Tibial artery (tissue), 4 donors: Measurements from ENCODE around the gene ABHD17C.

Source experiments
- DNase-seq, 2 donors: peaks; one replicate each; pipeline ENCODE4 v3.0.0-alpha.2; 2019
- H3K27ac ChIP-seq, 2 donors: fragments of 200-600 bp; sonication (generic) in 1 of 2; 1 replicate in 1 of 2; 2 replicates in 1 of 2; pipeline ENCODE4 v1.5.1; 2018 to 2019; ENCODE audit warnings: mild to moderate bottlenecking in 1 of 2
- H3K27me3 ChIP-seq, 2 donors: fragments of 200-600 bp; sonication (generic) in 1 of 2; one replicate each; pipeline versions ENCODE4 v1.5.1 to v1.6.0; 2016 to 2019
- H3K36me3 ChIP-seq, 3 donors: fragments of 200-600 bp; sonication (generic) in 2 of 3; one replicate each; pipeline ENCODE4 v1.5.1; 2016 to 2019; ENCODE audit warnings: mild to moderate bottlenecking in 2 of 3
- H3K4me1 ChIP-seq, 4 donors: fragments of 200-600 bp; sonication (generic) in 2 of 4; 1 replicate in 3 of 4; 2 replicates in 1 of 4; pipeline ENCODE4 v1.5.1; 2016 to 2019
- H3K4me3 ChIP-seq, 2 donors: fragments of 200-600 bp; sonication (generic) in 1 of 2; 1 replicate in 1 of 2; 2 replicates in 1 of 2; pipeline ENCODE4 v1.5.1; 2018 to 2019; ENCODE audit warnings: mild to moderate bottlenecking in 2 of 2
- H3K9me3 ChIP-seq, 3 donors: fragments of 200-600 bp; sonication (generic) in 1 of 3; one replicate each; pipeline ENCODE4 v1.5.1; 2016 to 2019
- intact Hi-C: fragments of 100-400 bp; cut with DNase I; formaldehyde crosslinking; loops from one replicate; pipeline ENCODE4 v1.15.0; 2023; ENCODE audit warnings: low total_unique reads
- TF ChIP-seq, protein P1 (sequence below), 2 experiments: fragments of 200-600 bp in 1 of 2; fragments of 450-650 bp in 1 of 2; IDR thresholded peaks; one replicate each; pipeline ENCODE4 v1.5.1; 2017 to 2019; ENCODE audit warnings: antibody characterized with exemption in 2 of 2, mild to moderate bottlenecking in 1 of 2, moderate library complexity in 1 of 2

The ABHD17C gene

DNA sequence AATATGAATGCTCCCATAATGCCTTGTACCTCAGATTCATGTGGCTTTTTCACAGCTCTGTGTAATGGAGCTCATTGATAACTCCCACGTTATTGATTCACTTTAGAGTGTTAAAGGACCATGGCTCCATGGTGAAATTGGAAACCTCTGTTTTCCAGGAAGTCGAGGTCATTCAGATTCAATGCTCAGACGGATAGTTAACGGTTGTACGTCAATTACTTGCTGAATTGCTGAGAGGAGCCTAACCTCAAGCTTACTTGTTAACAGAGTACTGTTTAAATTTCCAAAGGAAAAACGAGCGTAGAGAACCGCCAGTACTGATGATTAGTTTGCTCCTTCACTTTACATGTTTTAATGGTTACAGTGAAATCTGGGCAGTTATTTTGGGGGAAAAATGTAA lies 11.1 kb downstream of the ABHD17C start:
- Histone ChIP-seq H3K4me1 (peaks cover 0 to 36% (median 9%) of the 10 kb centered on the region in 4 donors), H3K9me3 (no peaks in the 10 kb centered on the region), H3K27ac (no peak overlapping the region), H3K4me3 (no peak overlapping the region), H3K36me3 (no peaks in the 10 kb centered on the region), H3K27me3 (no peaks in the 10 kb centered on the region)
- intact Hi-C loops, result no loop called here
- DNase-seq, result no peak
- TF ChIP-seq, protein P1, sequence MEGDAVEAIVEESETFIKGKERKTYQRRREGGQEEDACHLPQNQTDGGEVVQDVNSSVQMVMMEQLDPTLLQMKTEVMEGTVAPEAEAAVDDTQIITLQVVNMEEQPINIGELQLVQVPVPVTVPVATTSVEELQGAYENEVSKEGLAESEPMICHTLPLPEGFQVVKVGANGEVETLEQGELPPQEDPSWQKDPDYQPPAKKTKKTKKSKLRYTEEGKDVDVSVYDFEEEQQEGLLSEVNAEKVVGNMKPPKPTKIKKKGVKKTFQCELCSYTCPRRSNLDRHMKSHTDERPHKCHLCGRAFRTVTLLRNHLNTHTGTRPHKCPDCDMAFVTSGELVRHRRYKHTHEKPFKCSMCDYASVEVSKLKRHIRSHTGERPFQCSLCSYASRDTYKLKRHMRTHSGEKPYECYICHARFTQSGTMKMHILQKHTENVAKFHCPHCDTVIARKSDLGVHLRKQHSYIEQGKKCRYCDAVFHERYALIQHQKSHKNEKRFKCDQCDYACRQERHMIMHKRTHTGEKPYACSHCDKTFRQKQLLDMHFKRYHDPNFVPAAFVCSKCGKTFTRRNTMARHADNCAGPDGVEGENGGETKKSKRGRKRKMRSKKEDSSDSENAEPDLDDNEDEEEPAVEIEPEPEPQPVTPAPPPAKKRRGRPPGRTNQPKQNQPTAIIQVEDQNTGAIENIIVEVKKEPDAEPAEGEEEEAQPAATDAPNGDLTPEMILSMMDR (IDR thresholded peaks at IDR 0.05), result no peak

DNA sequence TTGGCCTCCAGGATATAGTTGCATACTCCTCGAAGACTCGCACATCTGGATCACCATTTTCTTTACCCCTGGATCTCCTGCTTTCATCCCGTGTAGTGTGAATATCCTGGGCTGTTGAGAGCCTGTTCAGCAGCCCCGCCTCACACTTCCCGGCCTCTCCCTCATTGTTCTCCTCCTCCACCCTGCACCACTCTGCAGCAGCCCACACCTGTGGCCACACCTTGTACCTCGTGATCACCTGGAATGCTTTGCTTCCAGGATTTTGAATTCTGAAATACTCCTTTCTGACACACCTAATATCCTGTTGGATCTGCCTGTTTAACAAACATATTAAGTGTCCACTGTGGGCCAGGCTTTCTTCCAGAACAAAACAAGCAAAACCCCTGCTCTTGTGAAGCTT lies 14.4 kb downstream of the ABHD17C start:
- intact Hi-C loops, result no loop called here
- no peak overlapping the region for H3K27ac ChIP-seq
- H3K36me3 ChIP-seq, result no peaks in the 10 kb centered on the region
- no peak overlapping the region for H3K4me3 ChIP-seq
- no peaks in the 10 kb centered on the region for H3K9me3 ChIP-seq
- TF ChIP-seq, protein P1 (IDR thresholded peaks at IDR 0.05), result no peak
- no peaks in the 10 kb centered on the region for H3K27me3 ChIP-seq
- H3K4me1 ChIP-seq, result peaks cover 0 to 2% (median 0%) of the 10 kb centered on the region in 4 donors
- DNase-seq, result no peak

DNA sequence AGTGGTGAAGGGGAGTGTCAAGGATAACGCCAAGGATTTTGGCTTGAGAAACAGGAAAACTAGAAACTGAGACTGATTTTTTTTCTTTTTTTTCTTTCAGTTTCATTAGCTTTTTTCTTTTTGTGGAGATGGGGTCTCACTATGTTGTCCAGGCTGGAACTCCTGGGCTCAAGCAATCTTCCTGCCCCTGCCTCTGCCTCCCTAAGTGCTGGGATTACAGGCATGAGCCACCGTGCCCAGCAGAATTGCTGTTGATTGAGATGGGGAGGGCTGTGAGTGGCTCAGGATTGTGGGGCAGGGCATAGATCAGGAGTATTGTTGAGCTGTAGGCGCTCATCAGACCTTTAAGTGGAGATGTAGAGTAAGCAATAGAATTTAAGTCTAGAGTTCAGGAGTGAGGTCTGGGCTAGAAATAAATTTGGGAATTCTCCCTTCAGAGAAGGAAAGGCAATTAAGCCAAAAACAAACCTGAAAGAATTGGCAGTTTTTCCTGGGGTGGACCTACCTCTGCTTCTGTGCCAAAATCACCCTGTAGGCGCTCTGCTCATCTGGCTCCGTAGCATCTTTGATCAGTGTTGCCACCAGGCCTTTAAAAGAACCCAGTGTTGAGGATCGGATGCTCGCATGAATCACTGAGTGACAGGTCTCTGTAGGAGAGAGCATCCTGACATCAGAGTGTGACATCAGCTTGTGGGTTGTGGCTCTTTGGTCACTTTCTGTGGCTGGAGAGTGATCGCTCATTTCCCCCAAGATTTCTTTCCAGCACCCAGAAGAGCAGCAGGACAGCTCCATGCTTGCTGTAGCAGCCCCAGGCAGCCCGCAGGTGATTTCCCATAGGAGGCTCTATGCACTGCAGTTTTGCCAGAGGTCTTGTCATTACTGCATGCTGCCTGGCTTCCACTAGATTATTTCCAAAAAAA lies 15.8 kb downstream of the ABHD17C start:
- Histone ChIP-seq H3K27ac (no peak overlapping the region), H3K36me3 (no peaks in the 10 kb centered on the region), H3K4me1 (no peaks in the 10 kb centered on the region), H3K9me3 (no peaks in the 10 kb centered on the region), H3K4me3 (no peak overlapping the region), H3K27me3 (no peaks in the 10 kb centered on the region)
- no peak for DNase-seq
- TF ChIP-seq, protein P1 (IDR thresholded peaks at IDR 0.05), result no peak
- intact Hi-C loops, result no loop called here

DNA sequence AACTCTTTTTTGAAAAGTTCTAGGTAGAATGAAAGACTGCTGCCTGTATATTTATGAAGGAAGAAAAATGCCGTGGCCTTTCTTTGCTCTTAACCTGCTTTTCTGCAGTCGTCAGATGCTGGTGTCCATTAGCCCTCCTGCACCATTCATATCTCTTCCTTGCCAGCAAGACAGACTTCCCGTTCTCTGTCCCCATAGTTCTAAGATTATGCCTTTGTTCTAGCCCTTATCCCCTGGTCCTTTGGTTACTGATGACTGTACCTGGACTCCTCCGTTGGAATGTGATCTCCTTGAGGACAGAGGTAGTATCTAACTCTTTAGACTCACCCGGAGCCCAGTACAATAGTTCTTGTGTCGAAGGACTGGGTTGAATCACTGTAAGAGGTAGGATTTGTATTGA lies 16.8 kb downstream of the ABHD17C start:
- Histone ChIP-seq H3K36me3 (no peaks in the 10 kb centered on the region), H3K4me3 (no peak overlapping the region), H3K4me1 (no peaks in the 10 kb centered on the region), H3K27me3 (no peaks in the 10 kb centered on the region), H3K27ac (no peak overlapping the region), H3K9me3 (no peaks in the 10 kb centered on the region)
- TF ChIP-seq, protein P1 (IDR thresholded peaks at IDR 0.05), result no peak
- DNase-seq, result no peak
- intact Hi-C loops, result no loop called here

DNA sequence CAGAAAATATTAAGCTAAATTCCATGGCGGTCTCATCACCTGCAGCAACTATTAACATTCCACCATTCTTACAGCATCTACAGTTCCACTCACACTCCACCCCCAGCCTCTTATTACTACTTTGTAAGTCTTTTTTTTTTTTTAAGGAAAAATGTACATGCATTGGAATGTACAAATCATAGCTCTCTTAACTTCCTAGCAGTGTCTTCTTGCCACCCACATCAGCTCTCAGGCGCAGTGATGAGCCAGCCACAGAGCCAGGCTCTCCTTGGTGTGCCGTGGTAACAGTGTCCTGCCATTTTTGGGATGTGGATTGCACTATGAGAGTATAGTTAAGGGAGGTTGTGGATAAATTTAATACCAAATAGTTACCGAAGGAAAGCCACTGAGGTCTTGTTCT lies 17.8 kb downstream of the ABHD17C start:
- Histone ChIP-seq H3K4me3 (no peak overlapping the region), H3K9me3 (no peaks in the 10 kb centered on the region)
- intact Hi-C loops, result no loop called here

More for the DNA sequence above, 17.8 kb downstream of the ABHD17C start:
- H3K36me3 ChIP-seq, result no peaks in the 10 kb centered on the region
- H3K27me3 ChIP-seq, result no peaks in the 10 kb centered on the region
- TF ChIP-seq, protein P1 (IDR thresholded peaks at IDR 0.05), result no peak
- no peak overlapping the region for H3K27ac ChIP-seq
- H3K4me1 ChIP-seq, result no peaks in the 10 kb centered on the region
- DNase-seq, result no peak
